Endothelial cell of umbilical vein (primary cell): ENCODE measurements around the gene PPOX.

Experiments used
- CTCF ChIP-seq, 2 donors: IDR thresholded peaks; 1 replicate in 1 of 2; 2 replicates in 1 of 2; pipeline ENCODE4 v1.5.1; 2011; ENCODE audit warnings: low read length in 2 of 2, mild to moderate bottlenecking in 2 of 2, moderate library complexity in 2 of 2, control low read depth in 1 of 2, inconsistent platforms in 1 of 2, low read depth in 1 of 2; ENCODE audit not compliant: insufficient read depth in 1 of 2; ENCODE audit errors: extremely low read depth in 1 of 2
- POLR2AphosphoS5 ChIP-seq: IDR thresholded peaks from 2 replicates; pipeline ENCODE4 v1.6.1; 2012; ENCODE audit warnings: low read depth, mild to moderate bottlenecking, control low read depth, low read length, moderate library complexity; ENCODE audit not compliant: insufficient read depth

- TF ChIP-seq CTCF (IDR thresholded peaks at IDR 0.05; ENCODE audit: extremely low read depth in 1 of 2, insufficient read depth in 1 of 2, low read depth in 1 of 2, low read length in 2 of 2) (no peak), POLR2AphosphoS5 (peak; percentile 79)
These were observed 19.1 kb downstream of the PPOX start for GRCh38 chr1:161185282-161185682.
